SK-N-MC (cell line): ENCODE measurements around the gene NUTM1.

Source experiments
- EZH2 ChIP-seq: fragments of 200-600 bp; sonication (generic); IDR thresholded peaks from one replicate; pipeline ENCODE4 v1.6.1; 2017; ENCODE audit warnings: antibody characterized with exemption
- FOXP2 ChIP-seq: optimal IDR thresholded peaks from 2 replicates; pipeline ENCODE3; 2011; ENCODE audit warnings: mild to moderate bottlenecking, moderate library complexity; ENCODE audit not compliant: insufficient read depth; ENCODE audit errors: extremely low read length, control extremely low read depth
- POLR2AphosphoS5 ChIP-seq: IDR thresholded peaks from 2 replicates; pipeline ENCODE4 v1.6.1; 2012; ENCODE audit warnings: mild to moderate bottlenecking, low read depth, low read length, borderline replicate concordance

DNA sequence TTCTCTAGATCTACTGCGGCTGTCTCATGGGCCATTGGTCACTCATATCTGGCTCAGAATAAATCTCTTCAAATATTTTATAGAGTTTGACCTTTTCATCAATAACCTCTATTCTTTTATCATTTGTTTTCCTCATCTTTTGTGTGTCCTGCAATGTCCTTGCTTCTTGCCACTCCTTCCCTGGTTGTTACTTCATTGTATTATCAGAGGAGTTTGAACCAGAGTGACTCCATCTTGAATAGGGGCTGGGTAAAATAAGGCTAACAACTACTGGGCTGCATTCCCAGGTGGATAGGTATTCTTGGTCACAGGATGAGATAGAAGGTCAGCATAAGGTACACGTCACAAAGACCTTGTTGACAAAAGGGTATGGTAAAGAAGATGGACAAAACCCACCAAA, 33.7 kb downstream of the NUTM1 start:
- TF ChIP-seq EZH2 (no peak), POLR2AphosphoS5 (no peak), FOXP2 (no peak)
